GM12865 (cell line): ENCODE measurements around the gene PLD1.

Experiments used
- DNase-seq: peaks from one replicate; pipeline ENCODE4 v3.0.0; 2010; ENCODE audit warnings: low read depth
- H3K4me3 ChIP-seq: 2 replicates; pipeline ENCODE4 v1.5.1; 2011; ENCODE audit warnings: mild to moderate bottlenecking, low read depth, low read length, control low read depth
- CTCF ChIP-seq: IDR thresholded peaks from 2 replicates; pipeline ENCODE4 v1.5.1; 2011; ENCODE audit warnings: low read length, control low read depth, low read depth, inconsistent platforms; ENCODE audit not compliant: insufficient read depth; ENCODE audit errors: missing control alignments

The PLD1 gene

GRCh38 chr3:171615281-171615680 is 195.0 kb downstream of the PLD1 start:
- DNase-seq = no peak
- no peak overlapping the region for H3K4me3 ChIP-seq
- no peak for TF ChIP-seq CTCF

GRCh38 chr3:171614318-171614921 is 195.9 kb downstream of the PLD1 start:
- DNase-seq = peak; percentile 49
- peak; percentile 78 for TF ChIP-seq CTCF
- no peak overlapping the region for H3K4me3 ChIP-seq

GRCh38 chr3:171607452-171607851 is 202.8 kb downstream of the PLD1 start:
- no peak for DNase-seq
- H3K4me3 ChIP-seq = no peak overlapping the region
- TF ChIP-seq CTCF = no peak

- no peak for DNase-seq
- TF ChIP-seq CTCF = no peak
Observed at GRCh38 chr3:171606151-171606751, 204.0 kb downstream of the PLD1 start.

GRCh38 chr3:171604370-171604769 is 205.9 kb downstream of the PLD1 start:
- H3K4me3 ChIP-seq = no peak overlapping the region
- DNase-seq = no peak
- TF ChIP-seq CTCF = no peak

More at GRCh38 chr3:171606151-171606751, 204.0 kb downstream of the PLD1 start:
- no peak overlapping the region for H3K4me3 ChIP-seq

GRCh38 chr3:171602072-171602471 is 208.2 kb downstream of the PLD1 start:
- no peak overlapping the region for H3K4me3 ChIP-seq
- no peak for TF ChIP-seq CTCF
- no peak for DNase-seq

GRCh38 chr3:171600030-171600429 is 210.3 kb downstream of the PLD1 start:
- no peak for DNase-seq
- TF ChIP-seq CTCF = no peak
- no peak overlapping the region for H3K4me3 ChIP-seq
